ENCODE results near the gene HIPK4.

DNA sequence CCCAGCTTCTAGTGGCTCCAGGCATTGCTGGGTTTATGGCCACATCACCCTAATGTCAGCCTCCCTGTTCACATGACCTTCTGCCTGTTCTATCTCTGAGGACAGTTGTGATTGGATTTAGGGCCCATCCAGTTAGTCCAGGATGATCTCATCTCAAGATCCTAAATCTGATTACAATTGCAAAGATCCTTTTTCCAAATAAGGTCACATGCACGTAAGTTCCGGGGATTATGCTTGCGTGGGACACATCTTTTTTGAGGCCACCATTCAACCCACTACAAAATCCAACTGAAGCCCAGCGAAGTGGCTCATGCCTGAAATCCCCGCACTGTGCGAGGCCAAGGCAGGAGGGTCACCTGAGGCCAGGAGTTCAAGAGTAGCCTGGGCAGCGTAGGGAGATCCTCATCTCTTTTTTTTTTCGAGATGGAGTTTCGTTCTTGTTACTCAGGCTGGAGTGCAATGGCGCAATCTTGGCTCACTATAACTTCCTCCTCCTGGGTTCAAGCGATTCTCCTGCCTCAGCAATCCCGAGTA is 29.2 kb downstream of the HIPK4 start:
- no peak for TF ChIP-seq POLR2A (IDR thresholded peaks at IDR 0.05)
- TF ChIP-seq, protein P1, sequence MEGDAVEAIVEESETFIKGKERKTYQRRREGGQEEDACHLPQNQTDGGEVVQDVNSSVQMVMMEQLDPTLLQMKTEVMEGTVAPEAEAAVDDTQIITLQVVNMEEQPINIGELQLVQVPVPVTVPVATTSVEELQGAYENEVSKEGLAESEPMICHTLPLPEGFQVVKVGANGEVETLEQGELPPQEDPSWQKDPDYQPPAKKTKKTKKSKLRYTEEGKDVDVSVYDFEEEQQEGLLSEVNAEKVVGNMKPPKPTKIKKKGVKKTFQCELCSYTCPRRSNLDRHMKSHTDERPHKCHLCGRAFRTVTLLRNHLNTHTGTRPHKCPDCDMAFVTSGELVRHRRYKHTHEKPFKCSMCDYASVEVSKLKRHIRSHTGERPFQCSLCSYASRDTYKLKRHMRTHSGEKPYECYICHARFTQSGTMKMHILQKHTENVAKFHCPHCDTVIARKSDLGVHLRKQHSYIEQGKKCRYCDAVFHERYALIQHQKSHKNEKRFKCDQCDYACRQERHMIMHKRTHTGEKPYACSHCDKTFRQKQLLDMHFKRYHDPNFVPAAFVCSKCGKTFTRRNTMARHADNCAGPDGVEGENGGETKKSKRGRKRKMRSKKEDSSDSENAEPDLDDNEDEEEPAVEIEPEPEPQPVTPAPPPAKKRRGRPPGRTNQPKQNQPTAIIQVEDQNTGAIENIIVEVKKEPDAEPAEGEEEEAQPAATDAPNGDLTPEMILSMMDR (IDR thresholded peaks at IDR 0.05), result no peak

Measured in right lobe of liver (tissue), 4 donors.